ENCODE data around the gene CPHXL2. TPM values are rescaled to one million over a fixed set of nuclear protein-coding genes. Genes with fewer than 3 reads are reported as not detected.
A peak's percentile ranks its signal among the peaks of the same experiment; 100 is the strongest.

The CPHXL2 gene
- total RNA-seq, 1 donor = not detected

GRCh38 chr16:75615619-75616018 lies 61.2 kb downstream of the CPHXL2 start:
- TF ChIP-seq CTCF (IDR thresholded peaks at IDR 0.05; ENCODE audit: insufficient read depth, low read depth, low read length) = no peak
- H3K4me3 ChIP-seq (ENCODE audit: low read depth, low read length) = no peak overlapping the region
- no peak for DNase-seq (ENCODE audit: low read depth)

DNA sequence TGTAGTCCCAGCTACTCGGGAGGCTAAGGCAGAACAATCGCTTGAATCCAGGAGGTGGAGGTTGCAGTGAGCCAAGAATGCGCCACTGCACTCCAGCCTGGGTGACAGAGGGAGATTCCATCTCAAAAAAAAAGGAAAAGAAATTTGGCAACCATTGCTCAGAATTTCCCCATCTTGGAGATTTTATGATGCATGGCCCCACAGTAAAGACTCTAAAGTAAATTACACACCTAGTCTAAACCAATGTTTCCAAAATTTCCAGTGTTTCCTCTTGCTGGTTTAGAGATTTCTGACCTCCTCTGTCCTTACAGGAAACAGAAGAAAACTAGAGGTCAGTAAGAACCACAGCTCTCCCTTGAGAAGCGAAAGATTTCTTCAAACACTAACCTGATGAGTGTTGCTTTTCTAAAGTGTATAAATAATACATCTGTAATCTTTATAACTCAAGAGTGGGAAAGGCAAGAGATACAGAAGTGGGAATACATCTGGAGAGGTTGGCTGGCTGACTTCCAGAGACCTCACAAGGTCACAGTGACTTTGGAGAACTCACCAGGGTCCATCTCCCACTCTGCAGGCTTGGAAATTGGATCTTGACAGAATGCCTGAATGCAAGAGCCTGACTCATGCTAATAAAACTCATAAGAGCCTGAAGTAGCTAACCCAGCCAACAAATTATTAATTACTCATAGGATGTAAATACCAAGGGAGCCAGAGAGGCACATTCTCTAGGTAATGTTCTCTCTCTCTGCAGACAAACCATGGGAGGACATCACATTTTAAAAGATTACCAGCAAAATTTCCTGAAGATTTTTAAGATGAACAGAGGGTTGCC lies 62.5 kb downstream of the CPHXL2 start:
- DNase-seq (ENCODE audit: low read depth) = peak; percentile 71
- TF ChIP-seq CTCF (IDR thresholded peaks at IDR 0.05; ENCODE audit: insufficient read depth, low read depth, low read length) = no peak
- H3K4me3 ChIP-seq (ENCODE audit: low read depth, low read length) = no peak overlapping the region

Small RNA genes within 50 kb of the gene (small RNA-seq; reads per million reads assigned to genes)
- not detected for gene RN7SL520P

Other genes starting within 250 kb of the CPHXL2 start
- 38.0 and 39.7 TPM in 2 replicates for gene CFDP1, start 243.5 kb downstream of the CPHXL2 start, total RNA-seq
- gene TMEM170A, start 212.3 kb downstream of the CPHXL2 start, total RNA-seq = 10.6 and 19.0 TPM in 2 replicates
- gene CHST6, start 181.6 kb downstream of the CPHXL2 start, total RNA-seq = under 0.01 TPM in 2 replicates
- gene CHST5, start 140.9 kb downstream of the CPHXL2 start, total RNA-seq = under 0.01 TPM in 1 of 2 replicates, not detected in the other
- 12.1 and 13.5 TPM in 2 replicates for gene TMEM231, start 120.8 kb downstream of the CPHXL2 start, total RNA-seq
- gene GABARAPL2, start 110.6 kb downstream of the CPHXL2 start, total RNA-seq = 25.4 and 36.3 TPM in 2 replicates
- 69.9 and 83.8 TPM in 2 replicates for gene ADAT1, start 53.7 kb downstream of the CPHXL2 start, total RNA-seq
- 139 and 157 TPM in 2 replicates for gene KARS1, start 29.3 kb downstream of the CPHXL2 start, total RNA-seq
- gene TERF2IP, start 29.2 kb downstream of the CPHXL2 start, total RNA-seq = 28.3 and 43.6 TPM in 2 replicates
- not detected in 2 replicates for gene DUXB, start 24.5 kb upstream of the CPHXL2 start, total RNA-seq
- gene CPHXL, start 49.5 kb upstream of the CPHXL2 start, total RNA-seq = not detected in 2 replicates